ENCODE results near the gene OGDH.

- TF ChIP-seq CTCF (IDR thresholded peaks at IDR 0.05) (no peak), POLR2A (IDR thresholded peaks at IDR 0.05) (no peak)
Measured at GRCh38 chr7:44615149-44615611, 8.8 kb downstream of the OGDH start.
